ENCODE data around the gene PDE4D.

Gene PDE4D

DNA sequence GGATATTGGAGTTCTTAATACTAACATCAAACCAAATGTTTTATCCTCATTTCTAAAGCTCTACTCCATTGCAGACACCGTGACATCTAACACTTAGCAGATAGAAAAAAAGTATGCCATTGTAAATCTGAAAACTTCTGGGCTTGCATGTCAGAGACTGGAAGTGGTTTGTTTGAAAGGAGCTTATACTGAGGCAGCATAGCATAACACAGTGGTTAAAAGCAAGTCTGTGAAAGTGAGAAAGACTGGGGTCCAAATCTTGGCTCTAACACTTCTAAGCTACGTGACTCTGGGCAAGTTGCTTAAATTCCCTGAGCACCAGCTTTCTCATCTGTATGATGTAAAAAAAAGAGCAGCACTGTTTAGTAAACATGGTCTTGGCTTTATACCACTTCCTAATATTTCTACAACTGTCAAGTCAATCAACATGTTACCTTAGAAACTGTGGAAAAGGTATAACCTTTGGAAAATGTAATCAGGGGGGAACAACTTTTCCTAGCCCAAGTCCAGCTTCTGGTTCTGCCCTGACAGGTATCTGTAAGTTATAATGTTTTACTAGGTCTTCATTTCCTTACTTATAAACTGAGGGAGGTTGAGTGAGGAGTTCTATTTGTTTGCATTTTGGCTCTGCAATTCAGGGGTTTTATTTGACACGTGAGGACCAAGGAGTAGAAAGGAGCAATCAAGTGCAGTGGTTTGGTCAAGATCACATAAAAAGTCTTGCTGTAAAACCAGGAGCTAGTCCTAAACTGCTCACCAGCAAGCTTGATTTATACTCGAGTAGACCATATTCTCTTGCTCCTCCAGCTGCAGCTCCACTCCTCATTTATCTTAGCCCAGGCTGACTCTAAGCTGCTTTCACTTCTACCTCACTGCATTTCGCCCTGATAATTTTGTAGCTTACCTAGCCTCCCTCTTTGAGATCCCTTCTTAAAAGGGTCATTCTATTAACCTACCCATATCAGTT, 769.6 kb downstream of the PDE4D start:
- peak; percentile 14 for DNase-seq

GRCh38 chr5:59119480-59119879, 774.0 kb downstream of the PDE4D start:
- DNase-seq: no peak

- DNase-seq: no peak
Measured at GRCh38 chr5:59117320-59117719, 776.2 kb downstream of the PDE4D start.

DNA sequence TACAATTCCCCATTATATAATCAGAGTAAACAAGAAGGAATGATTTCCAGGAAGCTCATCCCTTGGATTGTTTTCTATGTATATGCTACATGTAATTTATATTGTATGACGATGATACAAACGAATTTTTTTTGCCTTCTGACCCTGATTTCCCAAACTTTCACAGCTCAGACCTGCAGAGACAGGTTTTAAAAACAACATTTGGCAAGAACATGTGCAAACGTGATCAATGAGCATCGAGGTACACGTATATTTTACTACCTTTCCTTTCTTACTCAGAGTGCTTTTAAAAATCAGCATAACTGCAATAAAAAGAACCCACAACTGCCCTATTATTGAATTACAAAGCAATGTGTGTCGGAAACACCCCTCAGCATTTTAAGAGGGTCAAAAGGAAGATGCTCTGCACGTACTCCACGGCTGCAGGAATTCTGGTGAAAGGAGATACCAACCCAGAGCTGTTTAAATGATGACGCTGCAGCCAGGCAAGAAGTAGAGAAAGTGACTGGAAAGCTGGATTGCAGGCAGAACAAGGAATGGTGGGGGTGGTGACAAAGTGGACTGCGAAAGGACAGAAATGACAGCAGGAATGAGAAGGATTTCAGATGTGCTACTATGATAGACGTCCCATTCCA, 777.2 kb downstream of the PDE4D start:
- DNase-seq: no peak

GRCh38 chr5:59115345-59115744, 778.2 kb downstream of the PDE4D start:
- no peak for DNase-seq

DNA sequence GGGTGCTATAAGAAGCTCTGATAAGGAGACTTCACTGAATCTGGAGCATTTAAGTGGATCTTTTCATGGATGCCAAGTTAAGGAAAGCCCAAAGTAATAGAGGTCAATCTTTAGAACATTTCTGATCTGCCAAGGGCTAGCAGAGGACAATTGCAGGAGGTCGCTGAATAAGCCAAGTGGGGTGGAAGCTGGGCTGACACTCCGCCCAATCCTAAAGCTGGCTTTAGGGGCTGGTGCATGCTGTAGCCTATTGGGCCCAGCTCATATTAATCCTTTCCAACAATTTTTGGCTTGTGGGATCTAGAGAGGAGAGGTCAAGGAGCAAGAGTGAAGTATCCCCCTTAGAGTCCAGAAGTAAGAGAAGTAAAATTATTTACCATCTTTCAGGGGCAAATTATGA, 784.1 kb downstream of the PDE4D start:
- no peak for DNase-seq

- no peak for DNase-seq
Measured at GRCh38 chr5:59107692-59108091, 785.8 kb downstream of the PDE4D start.

DNA sequence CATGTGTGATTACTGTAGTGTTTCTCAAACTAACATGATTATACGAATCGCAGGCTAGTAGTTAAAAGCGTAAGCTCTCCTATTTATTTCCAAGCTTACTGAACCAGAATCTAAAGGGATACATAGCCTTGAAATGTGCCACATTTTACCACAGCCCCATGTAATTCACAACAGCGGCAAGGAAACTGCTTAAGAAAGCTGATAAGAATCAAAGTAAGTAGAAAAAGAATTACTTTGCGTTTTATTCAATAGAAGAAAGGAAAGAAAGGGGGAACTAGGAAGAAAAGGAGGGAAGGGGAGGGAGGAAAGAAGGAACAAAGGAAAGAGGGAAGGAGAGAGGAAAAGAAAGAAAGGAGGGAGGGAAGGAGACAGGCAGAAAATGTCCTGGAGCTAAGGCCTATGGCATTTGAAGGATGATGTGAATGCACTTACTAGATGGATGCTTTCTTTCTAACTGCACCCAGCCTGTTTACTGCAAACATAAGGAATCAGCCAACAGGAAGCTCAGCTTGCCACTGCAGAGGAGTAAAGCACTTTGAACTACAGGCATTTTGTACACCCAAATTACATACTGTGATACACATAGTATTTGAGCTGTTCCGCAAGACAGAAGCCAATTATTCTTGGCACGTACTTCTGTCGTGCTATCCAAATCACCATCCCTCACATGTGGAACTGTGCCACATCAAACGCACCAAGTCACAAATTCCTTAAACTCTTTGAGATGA, 789.0 kb downstream of the PDE4D start:
- no peak for DNase-seq

- DNase-seq: no peak
Measured at GRCh38 chr5:59103303-59103702, 790.2 kb downstream of the PDE4D start.

DNA sequence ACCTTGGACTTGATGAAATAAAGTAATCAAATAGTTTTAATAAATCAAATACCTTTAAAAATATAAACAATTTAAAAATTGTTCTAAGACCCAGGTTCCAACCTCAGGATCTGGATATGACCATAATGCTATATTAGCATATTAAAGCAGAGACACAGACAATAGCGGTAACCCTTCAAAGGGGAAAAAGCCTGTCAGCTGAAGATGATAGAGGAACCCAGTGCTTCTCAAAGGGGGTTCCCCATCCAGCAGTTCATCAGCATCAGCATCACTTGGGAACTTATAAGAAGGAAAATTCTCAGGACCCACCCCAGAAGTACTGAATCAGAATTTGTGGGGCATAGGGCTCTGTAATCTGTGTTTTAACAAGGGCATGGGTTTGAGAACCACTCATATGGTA, 791.1 kb downstream of the PDE4D start:
- no peak for DNase-seq

GRCh38 chr5:59100875-59101274, 792.7 kb downstream of the PDE4D start:
- no peak for DNase-seq

GRCh38 chr5:59099995-59100345, 793.6 kb downstream of the PDE4D start:
- no peak for DNase-seq

GRCh38 chr5:59099270-59099994, 794.1 kb downstream of the PDE4D start:
- no peak for DNase-seq

- DNase-seq: no peak
Measured at GRCh38 chr5:59098743-59099142, 794.8 kb downstream of the PDE4D start.

DNA sequence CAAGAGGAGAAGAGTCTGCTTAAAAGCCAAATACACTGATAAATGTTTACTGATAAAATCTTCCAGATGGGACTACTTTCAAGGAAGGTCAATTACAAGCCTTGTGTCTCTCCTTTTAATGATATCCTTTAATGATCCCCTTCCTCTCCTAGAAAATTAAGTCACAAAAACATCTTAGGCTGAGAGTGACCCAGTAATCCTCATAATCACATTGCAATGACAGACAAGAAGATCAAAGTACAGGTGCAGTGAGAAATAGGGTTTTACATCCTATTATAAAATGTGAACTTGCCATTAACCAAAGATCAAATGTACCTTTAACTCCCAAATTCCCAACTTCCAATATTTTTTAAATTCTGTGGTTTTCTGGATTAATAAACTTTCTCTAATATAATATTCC, 795.8 kb downstream of the PDE4D start:
- no peak for DNase-seq

- DNase-seq: no peak
Measured at GRCh38 chr5:59097116-59097515, 796.4 kb downstream of the PDE4D start.

DNA sequence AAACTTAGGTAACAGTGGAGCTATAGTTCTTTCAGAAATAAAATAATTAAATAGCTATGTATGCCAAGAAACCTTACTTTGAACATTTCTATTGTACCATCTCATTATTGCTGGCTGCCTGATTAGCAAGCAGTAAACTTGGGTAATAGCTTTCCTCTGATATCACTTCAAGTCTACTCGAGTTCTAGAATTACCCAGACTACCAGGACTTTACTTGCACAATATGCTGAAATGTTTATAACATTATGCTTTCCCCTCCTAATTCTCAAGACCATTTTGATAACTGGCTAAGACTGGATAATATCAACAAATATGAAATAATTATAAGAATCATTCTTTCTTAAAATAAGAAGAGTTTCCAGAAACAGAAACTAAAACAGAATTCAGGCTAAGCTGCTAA, 798.0 kb downstream of the PDE4D start:
- DNase-seq: no peak

DNA sequence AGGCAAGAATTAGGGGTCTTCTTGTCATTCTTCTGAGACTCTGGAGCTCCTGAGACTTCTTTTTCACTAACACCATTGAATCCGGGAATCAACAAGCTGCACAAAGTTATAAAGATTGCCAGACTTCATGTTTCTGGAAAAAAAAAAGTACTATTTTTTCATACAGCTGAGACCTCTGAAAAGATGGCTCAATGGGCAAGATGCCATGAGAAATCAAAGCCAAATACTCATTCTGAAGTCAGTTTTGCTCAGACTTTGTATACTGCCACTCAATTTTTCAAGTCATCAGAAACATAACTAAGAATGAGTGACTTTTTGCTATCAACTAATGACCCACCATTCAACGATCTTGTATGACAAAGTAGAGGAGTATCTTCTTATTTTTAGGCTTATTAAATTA, 798.7 kb downstream of the PDE4D start:
- DNase-seq: no peak

DNA sequence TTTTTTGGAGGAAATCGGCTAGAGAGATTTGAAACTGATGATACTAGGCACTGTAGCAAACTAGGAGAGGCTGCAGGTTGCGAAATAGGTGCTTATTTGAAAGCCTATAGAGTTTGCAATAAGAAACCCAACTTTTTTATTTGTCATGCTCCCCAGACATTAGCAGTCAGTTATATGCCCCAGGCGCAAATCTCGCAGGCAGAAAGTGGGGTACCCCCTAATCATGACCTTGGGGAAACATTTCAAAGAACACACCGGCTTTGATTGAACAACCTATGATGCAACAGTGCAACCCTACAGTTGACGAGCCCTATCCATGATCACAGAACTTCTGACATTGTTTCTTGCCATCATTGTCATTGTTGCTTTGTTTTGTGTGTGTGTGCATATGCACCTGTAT, 800.2 kb downstream of the PDE4D start:
- DNase-seq: no peak

- no peak for DNase-seq
Measured at GRCh38 chr5:59092758-59093157, 800.8 kb downstream of the PDE4D start.

DNA sequence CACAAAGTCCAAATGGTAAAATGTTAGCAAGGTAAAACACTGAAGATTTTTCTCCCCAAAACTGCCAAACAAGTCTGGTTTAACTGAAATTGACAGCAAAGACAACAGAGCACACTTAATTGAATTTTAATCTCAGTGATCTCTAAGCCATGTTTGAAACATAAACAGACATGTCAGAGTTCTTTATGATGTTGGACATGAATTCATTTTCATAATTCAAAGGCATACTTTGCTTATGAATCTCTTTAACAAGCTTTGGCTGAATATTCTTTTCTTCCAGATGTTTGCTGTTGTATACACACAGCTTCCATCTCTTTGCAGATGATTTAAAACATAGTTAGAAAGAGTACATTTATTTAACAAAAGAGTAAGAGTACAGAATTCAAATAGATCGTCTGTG, 801.6 kb downstream of the PDE4D start:
- DNase-seq: no peak

DNA sequence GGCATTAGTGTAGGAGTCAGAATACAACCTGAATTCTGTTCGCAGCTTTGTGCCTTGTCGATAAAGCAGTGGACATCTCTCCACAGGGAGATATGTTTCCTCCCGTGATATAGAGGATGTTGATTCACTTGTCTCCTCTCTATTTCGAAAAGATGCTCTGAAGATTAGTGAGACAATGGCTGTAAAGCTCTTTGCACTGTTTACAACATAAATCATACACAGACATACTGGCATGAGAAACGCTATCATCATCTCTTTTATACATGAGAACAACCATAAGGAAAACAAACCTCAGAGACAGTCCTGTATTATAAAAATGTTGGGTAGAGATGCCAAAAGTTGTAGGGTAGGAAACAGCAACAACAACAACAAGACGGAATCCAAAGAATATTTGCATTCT, 803.2 kb downstream of the PDE4D start:
- no peak for DNase-seq

DNA sequence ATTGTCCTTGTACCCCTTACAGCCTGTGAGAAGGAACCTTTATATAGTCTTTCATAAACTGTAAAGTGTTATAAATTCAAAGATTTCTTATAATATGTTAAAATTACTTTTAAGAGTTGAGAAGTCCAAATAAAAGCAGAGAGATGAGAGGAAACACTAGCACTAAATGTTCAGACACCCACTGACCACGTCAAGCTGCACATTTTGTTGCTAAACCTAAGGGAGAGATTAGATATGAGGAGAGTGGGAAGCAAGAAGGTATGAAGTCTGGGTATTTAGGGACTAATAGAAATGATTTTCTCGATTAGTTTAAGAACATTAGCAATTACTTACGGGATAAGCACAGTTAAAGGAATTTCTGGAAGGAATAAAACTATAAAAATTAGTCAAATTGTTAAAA, 803.8 kb downstream of the PDE4D start:
- no peak for DNase-seq

All from NCI-H510A treated with DMSO at 0.1 percent for 48 hours (cell line).